Lower lobe of right lung (tissue), 2 donors: Measurements from ENCODE around the gene PACS2. TPM values are rescaled to one million over a fixed set of nuclear protein-coding genes. Genes with fewer than 3 reads are reported as not detected.

Source experiments
- ATAC-seq, 2 donors: fragments of 200-7000 bp; cut with Tn5 transposase; one replicate each; pipeline ENCODE4 v1.9.1; 2020 to 2022; ENCODE audit warnings: mild to moderate bottlenecking in 2 of 2, moderate library complexity in 2 of 2
- DNase-seq: peaks from one replicate; pipeline ENCODE4 v3.0.0-alpha.2; 2020
- H3K27ac ChIP-seq: fragments of 200-600 bp; one replicate; pipeline ENCODE4 v1.8.0; 2022
- H3K27me3 ChIP-seq: fragments of 200-600 bp; one replicate; pipeline ENCODE4 v1.8.0; 2022; ENCODE audit warnings: low read depth
- H3K36me3 ChIP-seq: fragments of 200-600 bp; one replicate; pipeline ENCODE4 v1.8.0; 2022; ENCODE audit warnings: mild to moderate bottlenecking
- H3K4me1 ChIP-seq: fragments of 200-600 bp; one replicate; pipeline ENCODE4 v1.8.0; 2022
- H3K4me3 ChIP-seq: fragments of 200-600 bp; one replicate; pipeline ENCODE4 v1.8.0; 2022; ENCODE audit warnings: mild to moderate bottlenecking
- H3K9me3 ChIP-seq: fragments of 200-600 bp; one replicate; pipeline ENCODE4 v1.8.0; 2022
- CTCF ChIP-seq: fragments of 200-600 bp; IDR thresholded peaks from one replicate; pipeline ENCODE4 v1.8.0; 2022; ENCODE audit warnings: antibody characterized with exemption, mild to moderate bottlenecking
- intact Hi-C: fragments of 100-400 bp; cut with DNase I; formaldehyde crosslinking; loops from one replicate; pipeline ENCODE4 v1.11.0; 2022
- total RNA-seq: library from RNA; stranded (reverse); fragmentation: NEBNext Ultra II Directional; extraction: Animal tissue kit (Norgen Biotek cat#: 25700); gene quantifications from one replicate; pipeline ENCODE4 v1.2.1, GENCODE V29; 2021
- donor health status: DM: no; HTN: yes; CAD: no; lungs with severe emphysema.

Gene PACS2
- total RNA-seq, 1 donor from 2014 or later = 79.7 TPM

GRCh38 chr14:105398726-105399465 lies 84.3 kb downstream of the PACS2 start:
- intact Hi-C loops = no loop called here
- peak; percentile 15 for TF ChIP-seq CTCF
- ATAC-seq (peak; percentile 53 to 65), DNase-seq (no peak)
- H3K9me3 ChIP-seq = no peaks in the 10 kb centered on the region
- no peaks in the 10 kb centered on the region for H3K27me3 ChIP-seq
- peaks cover 9% of the 10 kb centered on the region for H3K36me3 ChIP-seq
- H3K4me3 ChIP-seq = peak overlapping the region; percentile 90
- peaks cover 22% of the 10 kb centered on the region for H3K4me1 ChIP-seq
- H3K27ac ChIP-seq = peak overlapping the region; percentile 97

- H3K9me3 ChIP-seq = no peaks in the 10 kb centered on the region
- peaks cover 6% of the 10 kb centered on the region for H3K36me3 ChIP-seq
- no peak for TF ChIP-seq CTCF
- no peaks in the 10 kb centered on the region for H3K27me3 ChIP-seq
- no peak for ATAC-seq
- H3K4me3 ChIP-seq = peak overlapping the region; percentile 90
- peaks cover 22% of the 10 kb centered on the region for H3K4me1 ChIP-seq
- DNase-seq = no peak
- intact Hi-C loops = no loop called here
- no peak overlapping the region for H3K27ac ChIP-seq
Observed at GRCh38 chr14:105399466-105399775, 84.9 kb downstream of the PACS2 start.

GRCh38 chr14:105400016-105400415 lies 85.5 kb downstream of the PACS2 start:
- Histone ChIP-seq H3K4me3 (no peak overlapping the region), H3K4me1 (peaks cover 22% of the 10 kb centered on the region), H3K36me3 (no peaks in the 10 kb centered on the region), H3K27ac (no peak overlapping the region), H3K9me3 (no peaks in the 10 kb centered on the region), H3K27me3 (no peaks in the 10 kb centered on the region)
- intact Hi-C loops = no loop called here
- ATAC-seq (no peak), DNase-seq (no peak)
- no peak for TF ChIP-seq CTCF

GRCh38 chr14:105401699-105402098 lies 87.2 kb downstream of the PACS2 start:
- no peak for DNase-seq
- no peak for ATAC-seq

GRCh38 chr14:105408592-105408991 lies 94.0 kb downstream of the PACS2 start:
- H3K4me1 ChIP-seq = peaks cover 11% of the 10 kb centered on the region
- no peak overlapping the region for H3K4me3 ChIP-seq
- no peak for DNase-seq
- no peak for TF ChIP-seq CTCF
- peaks cover 22% of the 10 kb centered on the region for H3K27me3 ChIP-seq
- H3K36me3 ChIP-seq = no peaks in the 10 kb centered on the region
- no peak overlapping the region for H3K27ac ChIP-seq
- H3K9me3 ChIP-seq = no peaks in the 10 kb centered on the region
- ATAC-seq = no peak
- intact Hi-C loops = no loop called here

More at GRCh38 chr14:105401699-105402098, 87.2 kb downstream of the PACS2 start:
- no peak for TF ChIP-seq CTCF
- Histone ChIP-seq H3K9me3 (no peaks in the 10 kb centered on the region), H3K27me3 (no peaks in the 10 kb centered on the region), H3K4me3 (no peak overlapping the region), H3K27ac (no peak overlapping the region), H3K4me1 (peaks cover 22% of the 10 kb centered on the region), H3K36me3 (no peaks in the 10 kb centered on the region)
- intact Hi-C loops = no loop called here
